Thoracic aorta (tissue), 2 donors: ENCODE results near the gene CD276. TPM values are rescaled to one million over a fixed set of nuclear protein-coding genes. Genes with fewer than 3 reads are reported as not detected.

Experiments
- total RNA-seq, 2 donors: library from RNA; depleted of rRNA; stranded (reverse); fragments of >200 nt; gene quantifications; one replicate each; pipeline versions ENCODE4 v1.1.0 to v1.2.3, GENCODE V29; 2016

CD276 gene
- total RNA-seq, 2 donors from 2014 or later: 47.4 to 67.6 TPM

Other genes with a start within 250 kb of the CD276 start
- not detected for gene REC114, start 241.2 kb upstream of the CD276 start, total RNA-seq
- 100 to 1,000 TPM; 247 to 250 TPM for gene NPTN, start 51.0 kb upstream of the CD276 start, total RNA-seq
- gene INSYN1, start 69.0 kb downstream of the CD276 start, total RNA-seq: 10 to 100 TPM; 10.6 to 15.2 TPM
- gene TBC1D21, start 189.2 kb downstream of the CD276 start, total RNA-seq: not detected
- 100 to 1,000 TPM; 164 to 321 TPM for gene LOXL1, start 242.1 kb downstream of the CD276 start, total RNA-seq